SK-N-DZ (cell line): ENCODE data around the gene C1orf210.

Experiments used
- DNase-seq: peaks from one replicate; pipeline ENCODE4 v3.0.0-alpha.2; 2015; ENCODE audit warnings: low spot score

Gene C1orf210

DNA sequence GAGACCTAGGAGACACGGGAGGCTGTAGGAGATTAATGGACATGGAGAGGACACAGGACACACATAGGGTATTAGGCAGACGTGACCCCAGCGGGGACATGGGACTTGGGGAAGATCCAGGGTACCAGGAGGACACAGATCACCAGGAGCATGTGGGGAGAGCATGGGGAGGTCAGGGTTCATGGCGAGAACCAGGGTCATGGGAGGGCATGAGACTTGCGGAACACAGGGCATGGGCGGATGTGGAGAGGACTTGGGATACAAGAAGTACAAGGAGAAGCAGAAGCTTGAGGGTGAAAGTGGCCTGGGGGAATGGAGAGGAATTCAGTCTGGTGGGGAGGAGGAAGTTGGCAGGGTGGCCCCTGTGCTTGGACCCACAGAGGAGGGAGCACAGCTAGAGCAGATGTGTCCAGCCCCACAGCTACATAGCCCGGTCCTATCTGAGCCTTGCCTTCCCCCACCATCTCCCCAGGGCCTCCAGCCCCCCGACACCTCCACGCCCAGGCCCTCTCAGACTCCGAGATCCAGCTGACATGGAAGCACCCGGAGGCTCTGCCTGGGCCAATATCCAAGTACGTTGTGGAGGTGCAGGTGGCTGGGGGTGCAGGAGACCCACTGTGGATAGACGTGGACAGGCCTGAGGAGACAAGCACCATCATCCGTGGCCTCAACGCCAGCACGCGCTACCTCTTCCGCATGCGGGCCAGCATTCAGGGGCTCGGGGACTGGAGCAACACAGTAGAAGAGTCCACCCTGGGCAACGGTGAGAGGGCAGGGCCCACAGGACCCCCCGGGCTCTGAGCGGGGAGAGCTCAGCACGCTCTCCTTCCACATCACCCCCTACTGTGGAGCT, 27.5 kb upstream of the C1orf210 start:
- DNase-seq = no peak

DNA sequence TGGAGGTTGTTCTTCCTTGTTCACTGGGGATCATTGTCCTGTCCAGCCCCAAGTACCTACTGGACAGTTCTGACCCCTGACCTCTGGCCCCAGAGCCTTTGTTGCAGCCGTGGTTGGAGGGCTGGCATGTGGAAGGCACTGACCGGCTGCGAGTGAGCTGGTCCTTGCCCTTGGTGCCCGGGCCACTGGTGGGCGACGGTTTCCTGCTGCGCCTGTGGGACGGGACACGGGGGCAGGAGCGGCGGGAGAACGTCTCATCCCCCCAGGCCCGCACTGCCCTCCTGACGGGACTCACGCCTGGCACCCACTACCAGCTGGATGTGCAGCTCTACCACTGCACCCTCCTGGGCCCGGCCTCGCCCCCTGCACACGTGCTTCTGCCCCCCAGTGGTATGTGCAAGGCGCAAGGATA, 26.8 kb upstream of the C1orf210 start:
- no peak for DNase-seq

DNA sequence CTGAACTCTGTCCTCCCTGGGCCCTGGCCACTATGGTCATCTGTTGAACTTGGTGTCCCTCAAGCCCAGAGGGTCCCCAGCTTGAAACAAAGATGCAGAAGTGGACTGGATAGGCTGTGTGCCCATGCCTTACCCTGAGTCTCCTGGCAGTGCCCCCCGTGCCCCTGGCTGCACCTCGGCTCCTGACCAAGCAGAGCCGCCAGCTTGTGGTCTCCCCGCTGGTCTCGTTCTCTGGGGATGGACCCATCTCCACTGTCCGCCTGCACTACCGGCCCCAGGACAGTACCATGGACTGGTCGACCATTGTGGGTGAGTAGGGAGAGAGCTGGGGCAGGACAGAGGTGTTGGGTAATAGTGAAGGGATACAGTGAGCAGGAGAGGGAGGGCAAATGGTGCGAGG, 26.1 kb upstream of the C1orf210 start:
- no peak for DNase-seq

DNA sequence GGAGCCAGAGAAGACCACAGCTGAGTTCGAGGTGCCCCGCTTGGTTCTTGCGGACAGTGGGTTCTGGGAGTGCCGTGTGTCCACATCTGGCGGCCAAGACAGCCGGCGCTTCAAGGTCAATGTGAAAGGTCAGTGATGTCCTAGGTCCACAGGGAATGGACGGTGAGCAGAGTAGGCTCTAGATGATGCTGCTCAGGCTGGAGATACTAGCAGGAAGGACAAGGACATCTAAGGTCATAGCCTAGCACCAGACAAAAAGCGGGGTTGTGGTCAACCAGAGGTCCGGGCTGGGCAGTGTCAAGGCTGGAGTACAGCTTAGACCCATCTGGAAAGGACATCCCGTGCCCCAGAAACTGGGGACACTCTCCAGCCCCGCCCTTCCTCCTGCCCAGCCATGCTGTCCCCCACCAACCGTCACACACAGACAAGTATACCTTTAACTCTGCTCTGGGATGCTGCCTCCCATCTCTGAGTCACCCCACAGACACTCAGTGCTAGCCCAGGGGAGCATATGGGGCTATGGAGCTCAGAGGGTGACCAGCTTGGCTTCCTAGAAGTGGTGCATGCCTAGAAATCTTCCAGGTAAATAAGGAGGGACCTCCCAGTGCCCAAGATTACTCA, 24.1 kb upstream of the C1orf210 start:
- no peak for DNase-seq

DNA sequence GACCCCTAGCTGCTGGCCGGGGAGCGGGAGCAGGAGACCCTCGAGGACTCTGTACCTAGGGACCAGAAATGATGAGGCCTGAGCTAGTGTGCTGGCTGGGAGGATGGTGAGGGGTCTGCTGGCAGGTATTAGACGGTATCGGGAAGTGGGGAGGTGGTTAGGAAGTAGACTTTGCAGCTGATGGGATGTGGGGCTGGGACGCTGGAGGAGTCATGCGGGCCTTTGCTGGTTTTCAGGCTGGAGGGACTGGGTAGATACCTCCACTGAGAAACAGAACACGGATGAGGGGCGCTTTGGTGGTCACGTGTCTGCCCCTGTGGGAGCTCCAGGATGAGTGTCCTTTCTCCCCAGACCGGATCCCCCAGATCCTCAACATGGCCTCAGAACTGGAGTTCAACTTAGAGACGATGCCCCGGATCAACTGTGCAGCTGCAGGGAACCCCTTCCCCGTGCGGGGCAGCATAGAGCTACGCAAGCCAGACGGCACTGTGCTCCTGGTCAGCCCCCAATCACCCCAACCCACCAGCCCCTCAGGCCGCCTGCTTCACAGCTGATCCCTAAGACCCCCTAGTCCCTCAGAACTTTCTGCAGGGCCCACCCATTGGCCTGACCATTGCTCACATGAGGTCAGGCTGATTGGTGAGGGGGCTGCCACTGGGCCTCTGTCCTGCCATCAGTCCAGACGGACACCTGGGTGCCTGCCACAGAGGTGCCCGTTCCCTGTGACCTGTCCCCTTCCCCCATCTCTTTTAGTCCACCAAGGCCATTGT, 23.4 kb upstream of the C1orf210 start:
- DNase-seq = no peak

DNA sequence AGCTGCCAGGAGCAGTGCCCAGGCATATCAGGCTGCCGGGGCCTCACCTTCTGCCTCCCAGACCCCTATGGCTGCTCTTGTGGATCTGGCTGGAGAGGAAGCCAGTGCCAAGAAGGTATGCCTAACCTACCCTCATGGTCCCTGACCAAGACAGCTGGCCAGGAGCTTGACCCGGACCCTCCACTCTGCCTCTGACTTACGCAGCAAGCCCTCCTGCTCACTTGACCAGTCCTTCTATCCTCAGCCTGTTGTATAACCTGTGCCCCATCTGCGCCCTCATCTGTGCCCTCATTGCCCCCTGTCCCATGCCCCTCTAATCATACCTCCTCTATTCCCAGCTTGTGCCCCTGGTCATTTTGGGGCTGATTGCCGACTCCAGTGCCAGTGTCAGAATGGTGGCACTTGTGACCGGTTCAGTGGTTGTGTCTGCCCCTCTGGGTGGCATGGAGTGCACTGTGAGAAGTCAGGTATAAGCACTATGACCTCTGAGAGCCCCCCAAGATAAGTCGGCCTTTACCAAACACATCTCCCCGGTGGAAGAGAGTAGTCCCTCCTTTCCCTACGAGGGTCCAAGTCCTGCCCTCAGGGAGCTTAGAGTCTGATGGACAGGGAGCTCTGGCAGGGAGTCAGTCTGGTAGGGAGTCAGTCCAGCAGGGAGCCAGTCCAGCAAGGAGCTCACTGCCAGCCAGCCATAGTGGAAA, 22.2 kb upstream of the C1orf210 start:
- no peak for DNase-seq

DNA sequence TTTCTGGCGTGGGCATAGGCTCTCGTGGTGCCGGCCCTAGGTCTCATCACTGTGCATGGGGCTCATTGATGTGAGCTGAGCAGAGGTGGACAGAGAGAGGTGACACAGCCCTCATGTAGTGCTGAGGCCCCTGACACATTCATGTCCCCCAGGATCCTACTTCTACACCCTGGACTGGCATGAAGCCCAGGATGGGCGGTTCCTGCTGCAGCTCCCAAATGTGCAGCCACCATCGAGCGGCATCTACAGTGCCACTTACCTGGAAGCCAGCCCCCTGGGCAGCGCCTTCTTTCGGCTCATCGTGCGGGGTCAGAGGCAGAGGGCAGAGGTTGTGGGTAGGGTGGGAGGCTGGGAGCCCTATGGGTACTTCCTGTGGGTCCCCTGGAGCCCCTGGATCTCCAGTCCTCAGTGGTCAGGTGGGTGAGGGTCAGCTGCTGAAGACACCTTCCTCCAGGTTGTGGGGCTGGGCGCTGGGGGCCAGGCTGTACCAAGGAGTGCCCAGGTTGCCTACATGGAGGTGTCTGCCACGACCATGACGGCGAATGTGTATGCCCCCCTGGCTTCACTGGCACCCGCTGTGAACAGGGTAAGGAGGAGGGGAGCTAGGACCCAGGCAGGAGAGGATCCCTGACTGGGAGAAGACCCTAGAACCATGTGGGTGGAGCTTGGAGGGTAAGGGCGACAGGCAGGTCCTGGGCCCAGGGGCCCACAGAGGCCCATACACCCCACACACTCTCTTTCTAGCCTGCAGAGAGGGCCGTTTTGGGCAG, 21.5 kb upstream of the C1orf210 start:
- DNase-seq = no peak

DNA sequence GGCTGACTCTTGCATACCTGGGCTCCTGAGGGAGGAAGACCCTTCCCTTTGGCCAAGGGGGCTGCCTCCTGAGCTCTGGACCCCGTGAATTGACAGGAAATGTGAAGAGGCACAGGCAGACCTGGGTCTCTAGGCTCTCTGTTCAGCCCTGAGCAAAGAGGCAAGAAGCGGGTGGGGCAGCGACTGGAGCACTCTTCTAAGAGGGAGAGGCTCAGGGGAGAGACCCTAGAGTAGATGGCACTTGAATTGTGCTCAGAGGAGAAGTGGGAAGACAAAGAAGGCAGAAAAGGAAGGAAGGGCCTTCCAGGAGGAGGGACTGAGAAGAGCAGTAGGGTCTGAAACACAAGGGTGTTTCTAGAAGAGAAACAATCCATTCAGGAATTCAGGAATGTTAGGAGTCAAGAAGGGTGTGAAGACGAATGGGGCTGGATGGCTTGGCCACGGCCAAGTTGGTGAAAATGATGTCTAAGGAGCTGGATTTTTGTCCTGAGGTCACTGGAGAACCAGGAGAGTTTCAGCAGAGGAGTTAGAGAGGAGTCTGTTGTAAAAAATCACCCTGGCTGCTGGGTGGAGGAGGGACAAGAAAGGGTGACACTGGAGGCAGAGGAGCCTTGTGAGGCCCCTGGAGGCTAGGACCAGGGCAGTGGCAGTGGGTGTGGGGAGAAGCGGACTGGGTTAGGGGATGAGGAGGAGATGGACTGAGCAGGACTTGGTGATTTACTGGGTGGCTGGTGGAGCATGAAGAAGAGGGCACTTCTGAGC, 20.7 kb upstream of the C1orf210 start:
- DNase-seq = no peak

DNA sequence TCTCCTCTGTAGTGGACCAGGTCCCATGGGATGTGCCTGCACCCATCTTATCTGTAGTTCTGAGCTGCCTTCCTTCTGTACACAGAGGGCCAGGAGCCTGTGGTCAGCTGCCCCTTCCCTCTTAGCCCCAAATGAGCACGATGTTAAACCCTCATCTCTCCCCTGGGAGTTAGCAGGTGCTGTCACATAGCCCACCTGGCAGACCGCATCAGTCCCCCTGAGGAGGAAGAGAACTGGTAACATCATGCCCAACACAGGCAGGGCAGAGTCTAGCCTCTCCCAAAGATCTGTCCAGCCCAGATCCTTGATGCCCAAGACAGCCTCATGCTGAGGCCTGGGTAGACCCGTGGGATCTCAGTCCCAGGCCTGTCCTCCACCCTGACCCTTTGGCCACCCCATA, 20.1 kb upstream of the C1orf210 start:
- no peak for DNase-seq

DNA sequence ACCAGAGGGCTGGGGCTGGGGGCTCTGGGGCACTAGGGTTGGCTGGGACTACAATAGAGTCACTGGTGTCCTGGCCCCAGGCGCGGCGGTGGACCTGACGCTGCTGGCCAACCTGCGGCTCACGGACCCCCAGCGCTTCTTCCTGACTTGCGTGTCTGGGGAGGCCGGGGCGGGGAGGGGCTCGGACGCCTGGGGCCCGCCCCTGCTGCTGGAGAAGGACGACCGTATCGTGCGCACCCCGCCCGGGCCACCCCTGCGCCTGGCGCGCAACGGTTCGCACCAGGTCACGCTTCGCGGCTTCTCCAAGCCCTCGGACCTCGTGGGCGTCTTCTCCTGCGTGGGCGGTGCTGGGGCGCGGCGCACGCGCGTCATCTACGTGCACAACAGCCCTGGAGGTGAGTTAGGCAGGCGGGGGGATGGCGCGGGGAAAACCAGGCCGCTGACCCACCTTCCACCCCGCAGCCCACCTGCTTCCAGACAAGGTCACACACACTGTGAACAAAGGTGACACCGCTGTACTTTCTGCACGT, 19.5 kb upstream of the C1orf210 start:
- no peak for DNase-seq

DNA sequence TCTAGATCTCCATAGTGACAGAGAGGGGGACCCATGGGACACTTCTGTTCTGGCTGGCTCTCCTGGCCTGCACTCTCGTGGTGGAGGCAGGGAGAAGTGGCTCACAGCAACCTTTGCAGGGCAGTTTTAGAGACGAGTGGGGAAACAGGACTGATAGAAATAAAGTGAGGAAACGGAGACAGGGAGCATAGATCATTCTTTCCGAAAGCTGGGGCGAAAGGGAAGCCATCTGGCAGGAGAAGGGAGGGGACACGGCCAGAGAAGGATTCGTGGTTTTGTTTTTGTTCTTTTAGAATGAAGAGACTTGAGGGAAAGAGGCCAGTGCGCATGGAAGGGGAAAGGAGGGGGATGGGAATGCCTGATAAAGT, 18.9 kb upstream of the C1orf210 start:
- no peak for DNase-seq

DNA sequence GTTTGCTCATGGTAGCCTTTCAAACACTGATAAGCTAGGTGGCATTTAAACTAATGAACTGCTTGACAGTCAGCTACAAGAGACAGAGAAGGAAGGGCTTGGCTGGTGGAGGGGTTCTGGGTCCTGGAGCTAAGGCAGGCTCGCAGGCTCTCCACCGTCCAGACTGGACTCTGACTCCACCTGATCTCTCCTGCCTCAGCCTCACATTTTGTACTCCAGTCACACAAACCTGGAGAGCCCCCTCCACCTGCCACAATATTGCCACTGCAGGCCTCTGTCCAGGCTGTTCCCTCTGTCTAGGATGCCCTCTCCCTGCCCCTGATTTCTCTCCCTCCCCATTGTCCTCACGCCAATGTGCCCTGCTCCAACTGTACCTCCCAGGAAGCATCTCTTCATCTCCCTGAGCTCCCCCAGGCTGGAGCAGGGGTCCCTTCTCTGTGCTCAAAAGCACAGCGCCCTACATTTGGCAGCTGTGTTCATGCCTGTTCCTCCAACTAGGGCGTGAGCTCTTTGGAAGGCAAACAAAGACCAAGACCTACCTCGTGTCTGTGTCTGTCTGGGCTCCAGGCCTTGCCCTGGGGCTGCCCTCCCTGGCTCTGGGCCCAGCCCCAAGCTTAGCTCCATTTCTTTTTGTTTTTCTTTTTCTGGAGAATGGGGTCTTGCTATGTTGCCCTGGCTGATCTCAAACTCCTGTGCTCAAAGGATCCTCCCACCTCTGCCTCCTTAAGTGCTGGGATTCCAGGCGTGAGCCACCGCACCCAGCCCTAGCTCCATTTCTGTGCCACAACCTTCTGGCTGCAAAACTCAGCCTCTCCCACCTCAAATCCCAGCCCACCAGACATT, 18.3 kb upstream of the C1orf210 start:
- DNase-seq = no peak

DNA sequence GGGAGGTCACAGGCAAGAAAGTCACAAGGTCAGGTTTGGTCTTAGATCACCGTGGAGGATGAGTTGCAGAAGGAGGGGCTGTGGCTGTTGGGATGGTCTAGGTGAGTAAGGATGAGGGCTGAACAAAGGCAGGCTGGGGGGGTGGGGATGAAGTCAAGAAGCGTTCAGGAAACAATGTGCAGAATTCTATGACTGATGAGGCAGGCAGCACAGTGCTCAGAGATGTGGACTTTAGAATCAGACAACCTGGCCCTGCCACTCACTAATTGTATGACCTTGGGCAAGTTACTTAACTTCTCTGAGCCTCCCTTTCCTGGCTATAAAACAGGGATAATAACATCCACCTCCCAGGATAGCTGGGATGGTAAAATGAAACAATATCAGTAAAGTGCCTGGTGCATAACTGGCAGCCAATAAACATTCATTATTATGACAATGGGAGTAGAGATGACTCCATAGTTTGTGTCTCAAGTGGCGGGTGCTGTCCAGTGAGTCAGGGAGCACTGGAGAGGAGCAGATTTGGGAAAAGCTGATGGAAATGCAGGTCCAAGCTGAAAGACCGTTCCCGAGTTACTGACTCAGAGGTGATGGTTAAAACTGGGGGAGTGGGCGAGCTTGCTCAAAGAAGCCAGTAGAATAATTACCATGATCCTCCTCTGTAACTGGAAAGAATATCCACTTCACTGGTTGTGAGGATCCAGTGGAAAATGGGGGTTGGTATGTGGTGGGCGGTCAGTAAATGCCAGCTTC, 17.5 kb upstream of the C1orf210 start:
- no peak for DNase-seq

DNA sequence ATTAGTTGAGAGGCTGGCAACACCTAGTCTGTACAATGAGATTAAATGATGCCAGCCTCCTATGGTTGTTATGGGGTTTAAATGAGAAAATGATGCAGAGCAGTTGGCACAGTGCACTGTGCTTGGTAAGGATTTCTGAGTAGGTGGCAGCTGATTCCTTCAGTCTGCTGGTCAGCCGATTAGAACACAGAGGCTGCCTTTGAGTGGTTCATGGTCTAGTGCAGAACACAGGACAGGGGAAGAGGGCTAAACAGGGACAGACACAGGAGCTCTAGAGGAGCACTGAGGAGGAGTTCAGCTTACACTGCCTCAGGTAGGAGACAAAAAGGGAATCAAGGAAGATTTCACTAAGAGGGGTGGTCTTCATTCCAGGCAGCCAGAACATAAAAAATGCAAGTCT, 16.8 kb upstream of the C1orf210 start:
- no peak for DNase-seq

DNA sequence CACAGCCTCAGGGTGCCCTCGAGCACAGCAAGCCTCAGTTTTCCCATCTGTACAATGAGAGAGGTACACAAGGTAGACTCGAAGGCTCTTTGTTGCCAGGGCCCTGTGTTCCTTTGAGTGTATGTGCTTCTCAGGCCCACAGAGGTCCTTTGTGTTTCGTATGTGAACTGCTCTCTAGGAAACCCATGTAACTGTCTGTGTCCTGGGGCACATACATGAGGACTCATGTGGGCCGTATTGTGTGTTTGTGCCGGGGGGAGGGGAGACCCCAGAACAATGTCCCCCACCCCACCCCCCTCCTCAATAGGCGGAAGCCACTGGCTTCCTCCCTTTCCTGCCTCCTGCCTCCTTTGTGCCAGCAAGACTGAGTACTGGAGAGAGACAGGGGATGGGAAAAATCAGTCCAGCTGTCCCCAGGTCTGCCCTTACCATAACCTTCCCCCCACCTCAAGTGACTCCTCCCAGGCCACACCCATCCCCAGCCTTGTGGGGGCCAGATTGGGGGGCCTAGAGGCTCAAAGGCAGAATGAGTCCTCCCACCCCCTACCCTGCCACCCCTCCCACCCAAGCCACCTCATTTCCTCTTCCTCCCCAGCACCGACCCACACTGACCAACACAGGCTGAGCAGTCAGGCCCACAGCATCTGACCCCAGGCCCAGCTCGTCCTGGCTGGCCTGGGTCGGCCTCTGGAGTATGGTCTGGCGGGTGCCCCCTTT, 15.2 kb upstream of the C1orf210 start, which contains the start of gene TIE1:
Gene TIE1, plus strand, starts transcription at position 605 of the 717 bp plus-strand sequence. Its CDS starts 90 bp downstream, at position 695.
- no peak for DNase-seq

DNA sequence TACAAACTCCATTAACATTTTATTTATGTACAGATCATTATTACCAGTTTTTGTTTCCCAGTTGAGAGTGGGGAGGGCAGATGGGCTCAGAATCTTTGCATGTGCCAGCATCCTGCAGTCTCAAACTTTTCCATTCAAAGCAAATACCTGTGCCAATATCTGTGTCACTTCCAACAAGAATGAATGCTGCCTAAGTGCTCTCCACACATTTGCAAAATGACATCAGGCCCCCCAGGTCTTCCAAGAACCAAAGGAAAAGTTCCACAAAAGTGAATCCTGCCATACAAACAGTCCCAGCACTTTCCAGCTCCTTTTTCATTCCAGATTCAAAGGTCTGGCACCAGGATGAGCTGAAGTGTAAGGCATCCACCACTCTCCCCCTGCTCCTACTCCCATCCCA, 13.7 kb upstream of the C1orf210 start:
- no peak for DNase-seq

DNA sequence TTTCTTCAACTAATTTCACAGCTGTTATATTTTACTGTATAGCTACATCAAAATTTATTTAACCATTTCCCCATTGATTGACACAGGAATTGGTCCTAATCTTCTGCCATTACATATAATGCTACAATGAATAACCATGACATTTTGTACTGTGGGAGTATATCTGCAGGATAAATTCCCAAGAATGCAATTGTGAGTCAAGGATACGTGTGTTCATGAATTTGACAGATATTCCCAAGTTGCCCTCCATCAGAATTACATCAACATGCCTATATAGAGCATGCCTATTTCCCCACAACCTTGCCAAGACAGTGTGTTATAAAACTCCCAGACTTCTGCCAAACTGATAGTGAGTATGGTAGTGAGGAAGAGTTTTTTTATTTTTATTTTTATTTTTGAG, 12.7 kb upstream of the C1orf210 start:
- no peak for DNase-seq

DNA sequence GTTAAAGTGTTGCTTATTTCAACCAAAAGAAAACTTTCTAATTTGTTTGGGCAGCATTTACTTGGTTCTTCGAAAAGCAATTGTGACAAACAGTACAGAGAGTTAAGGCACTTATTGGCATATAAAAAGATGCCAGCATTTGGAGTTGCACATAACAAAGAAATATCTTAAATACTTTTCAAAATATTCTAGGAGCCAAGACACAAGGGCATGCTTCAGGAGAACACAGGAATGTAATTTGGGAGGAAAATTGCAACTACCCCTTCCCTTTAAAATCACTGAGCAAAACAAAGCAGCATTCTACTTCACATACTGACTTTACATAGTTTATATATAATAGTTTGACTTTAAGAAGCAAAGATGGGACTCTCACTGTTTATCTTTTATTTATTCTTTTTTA, 10.8 kb upstream of the C1orf210 start:
- DNase-seq = no peak
